GM12873 (cell line): Measurements from ENCODE around the gene STPG1.

ENCODE experiments used
- TF ChIP-seq, protein P1 (sequence below): IDR thresholded peaks from 2 replicates; pipeline ENCODE4 v1.5.1; 2012; ENCODE audit warnings: low read depth, mild to moderate bottlenecking, moderate library complexity, low read length, control low read depth; ENCODE audit not compliant: insufficient read depth; ENCODE audit errors: missing control alignments

Gene STPG1

DNA sequence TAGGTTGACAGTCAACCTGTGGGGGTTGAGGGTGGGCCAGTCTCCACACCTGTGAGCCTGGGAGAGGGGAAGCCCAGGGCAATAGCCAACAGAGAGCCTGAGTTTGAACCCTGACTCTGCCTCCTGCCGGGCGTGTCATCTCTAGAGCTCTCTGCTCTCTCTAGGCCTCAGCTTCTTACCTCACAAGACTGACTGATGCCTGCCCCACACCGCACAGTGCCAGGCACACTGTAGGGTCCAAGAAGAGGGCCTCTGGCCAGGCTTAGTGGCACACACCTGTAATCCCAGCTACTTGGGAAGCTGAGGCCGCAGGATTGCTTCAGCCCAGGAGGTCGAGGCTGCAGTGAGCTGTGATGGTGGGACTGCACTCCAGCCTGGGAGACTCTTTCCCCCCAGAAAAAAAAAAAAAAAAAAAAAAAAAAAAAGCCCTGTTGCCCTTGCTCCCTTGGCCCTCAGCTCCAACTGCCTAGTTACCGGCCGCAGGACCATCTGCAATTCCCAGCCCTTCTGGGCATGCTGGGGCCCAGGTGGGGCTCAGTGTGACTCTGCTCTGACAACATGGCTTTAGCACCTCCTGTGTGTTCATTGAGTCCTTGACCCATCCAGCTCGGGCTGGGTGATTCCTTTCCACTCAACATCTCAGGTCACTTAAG is 69.4 kb downstream of the STPG1 start:
- TF ChIP-seq, protein P1, sequence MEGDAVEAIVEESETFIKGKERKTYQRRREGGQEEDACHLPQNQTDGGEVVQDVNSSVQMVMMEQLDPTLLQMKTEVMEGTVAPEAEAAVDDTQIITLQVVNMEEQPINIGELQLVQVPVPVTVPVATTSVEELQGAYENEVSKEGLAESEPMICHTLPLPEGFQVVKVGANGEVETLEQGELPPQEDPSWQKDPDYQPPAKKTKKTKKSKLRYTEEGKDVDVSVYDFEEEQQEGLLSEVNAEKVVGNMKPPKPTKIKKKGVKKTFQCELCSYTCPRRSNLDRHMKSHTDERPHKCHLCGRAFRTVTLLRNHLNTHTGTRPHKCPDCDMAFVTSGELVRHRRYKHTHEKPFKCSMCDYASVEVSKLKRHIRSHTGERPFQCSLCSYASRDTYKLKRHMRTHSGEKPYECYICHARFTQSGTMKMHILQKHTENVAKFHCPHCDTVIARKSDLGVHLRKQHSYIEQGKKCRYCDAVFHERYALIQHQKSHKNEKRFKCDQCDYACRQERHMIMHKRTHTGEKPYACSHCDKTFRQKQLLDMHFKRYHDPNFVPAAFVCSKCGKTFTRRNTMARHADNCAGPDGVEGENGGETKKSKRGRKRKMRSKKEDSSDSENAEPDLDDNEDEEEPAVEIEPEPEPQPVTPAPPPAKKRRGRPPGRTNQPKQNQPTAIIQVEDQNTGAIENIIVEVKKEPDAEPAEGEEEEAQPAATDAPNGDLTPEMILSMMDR: no peak

DNA sequence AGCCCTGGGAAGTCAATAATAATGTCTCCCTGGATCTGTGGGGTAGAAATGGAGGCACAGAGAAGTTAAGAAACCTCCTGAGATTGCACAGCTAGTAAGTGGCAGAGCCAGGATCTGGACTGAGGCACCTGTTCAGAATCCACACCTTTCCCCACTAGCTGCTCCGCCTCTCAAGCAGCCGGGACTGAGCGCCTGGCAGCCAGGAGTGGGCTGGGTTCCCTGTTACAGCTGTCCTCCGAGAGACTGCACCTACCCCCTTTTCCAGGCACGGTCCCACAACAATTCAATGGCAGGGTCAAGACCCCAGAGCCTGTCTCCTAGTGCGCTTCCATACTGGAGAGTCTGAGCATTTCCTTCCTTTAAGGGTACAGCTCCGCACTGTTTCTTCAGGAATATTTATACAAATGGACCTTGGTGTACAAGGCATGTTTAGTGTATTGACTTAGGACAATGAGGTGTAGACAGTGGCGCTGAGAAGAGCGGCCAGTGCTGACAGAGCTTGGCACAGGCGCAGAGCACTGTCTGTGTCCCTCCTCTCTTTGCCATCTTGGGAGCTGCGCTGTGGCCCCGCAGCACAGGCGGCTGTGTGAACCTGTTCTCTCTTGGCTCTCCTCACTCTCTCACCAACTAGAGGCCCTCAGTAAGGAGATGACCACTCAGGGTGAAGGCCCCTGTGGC is 70.0 kb downstream of the STPG1 start:
- TF ChIP-seq, protein P1: no peak

DNA sequence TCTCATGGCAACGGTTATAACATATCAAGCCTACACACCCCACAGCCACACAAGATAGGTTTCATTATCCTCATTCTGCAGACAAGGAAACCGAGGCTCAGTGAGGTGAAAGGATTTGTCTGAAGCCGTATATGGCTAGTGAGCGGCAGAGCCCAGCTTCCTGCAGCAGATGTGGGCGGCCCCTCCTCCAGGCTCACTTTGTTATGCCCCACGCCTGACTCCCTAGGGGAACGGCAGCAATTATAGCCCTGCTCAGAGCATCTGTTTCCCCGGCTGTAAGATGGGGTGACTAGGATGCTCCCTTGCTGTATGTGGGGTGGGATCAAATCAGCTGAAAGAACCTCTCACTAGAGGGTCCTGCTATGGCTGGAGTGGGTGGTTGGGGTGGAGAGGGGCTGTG is 72.3 kb downstream of the STPG1 start:
- TF ChIP-seq, protein P1: no peak

- TF ChIP-seq, protein P1: no peak
Observed at GRCh38 chr1:24340770-24341169, 72.8 kb downstream of the STPG1 start.

GRCh38 chr1:24339996-24340395 is 73.6 kb downstream of the STPG1 start:
- TF ChIP-seq, protein P1: no peak

DNA sequence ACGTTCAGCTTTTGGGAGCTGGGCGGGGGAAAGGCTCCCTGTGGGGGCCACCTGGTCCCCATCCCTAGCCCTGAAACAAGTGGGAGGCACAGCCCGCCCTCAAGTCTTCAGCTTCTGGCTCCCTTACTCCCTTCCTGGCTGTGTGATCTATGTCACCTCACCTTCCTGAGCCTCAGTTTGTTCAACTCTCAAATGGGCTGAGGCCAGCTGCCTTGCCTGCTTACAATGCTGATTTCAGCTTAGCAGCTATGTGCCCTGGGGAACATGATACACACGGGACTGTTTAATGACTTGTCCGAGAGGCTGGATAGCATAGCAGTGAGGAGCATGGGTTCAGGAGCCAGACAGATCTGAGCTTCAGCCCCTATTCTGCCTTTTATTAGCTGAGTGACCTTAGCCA is 75.1 kb downstream of the STPG1 start:
- TF ChIP-seq, protein P1: no peak

GRCh38 chr1:24337455-24337854 is 76.1 kb downstream of the STPG1 start:
- TF ChIP-seq, protein P1: no peak
